Activated naive CD8-positive, alpha-beta T cell (primary cell): Measurements from ENCODE around the gene TP73.
A peak's percentile ranks its signal among the peaks of the same experiment; 100 is the strongest.
"Not testable (repeated sequence)": the region's sequence is repeated elsewhere in the genome, so short reads cannot be mapped to it uniquely, and the experiment has no call there.

Experiments
- H3K27ac Mint-ChIP-seq: one replicate; pipeline ENCODE4 v1.8.0; 2021; ENCODE audit warnings: mixed read lengths
- H3K27me3 Mint-ChIP-seq: one replicate; pipeline ENCODE4 v1.8.0; 2021; ENCODE audit warnings: mixed read lengths
- H3K36me3 Mint-ChIP-seq: one replicate; pipeline ENCODE4 v1.8.0; 2021; ENCODE audit warnings: mixed read lengths
- H3K4me1 Mint-ChIP-seq: one replicate; pipeline ENCODE4 v1.8.0; 2021; ENCODE audit warnings: low read depth, mixed read lengths
- H3K4me3 Mint-ChIP-seq: one replicate; pipeline ENCODE4 v1.8.0; 2021; ENCODE audit warnings: mild to moderate bottlenecking, mixed read lengths
- H3K9me3 Mint-ChIP-seq: one replicate; pipeline ENCODE4 v1.8.0; 2021; ENCODE audit warnings: low read depth, mixed read lengths

TP73 gene

DNA sequence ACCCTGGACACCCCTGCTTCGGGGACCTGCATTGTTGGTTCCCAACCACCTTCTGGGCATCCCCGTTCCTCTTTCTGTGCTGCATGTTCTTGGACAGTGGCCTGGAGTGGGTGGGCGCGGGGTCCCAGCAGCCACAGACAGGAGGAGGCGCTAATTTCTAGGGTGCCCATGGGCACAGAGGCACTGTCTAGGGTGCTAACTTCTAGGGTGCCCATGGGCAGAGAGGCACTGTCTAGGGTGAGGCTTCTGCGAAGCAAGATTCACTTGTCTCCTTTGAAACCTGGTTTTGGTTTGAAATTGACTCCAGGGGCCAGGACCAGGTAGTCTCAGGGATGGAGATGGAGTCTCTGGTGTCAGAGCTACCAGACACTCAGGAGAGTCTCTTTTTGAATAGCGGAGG is 40.2 kb upstream of the TP73 start:
- peak overlapping the region; percentile 69 for H3K4me3 Mint-ChIP-seq
- no peak overlapping the region for H3K27ac Mint-ChIP-seq
- H3K27me3 Mint-ChIP-seq = peaks cover 5% of the 10 kb centered on the region
- H3K9me3 Mint-ChIP-seq = no peaks in the 10 kb centered on the region
- no peaks in the 10 kb centered on the region for H3K36me3 Mint-ChIP-seq
- peaks cover 4% of the 10 kb centered on the region for H3K4me1 Mint-ChIP-seq

DNA sequence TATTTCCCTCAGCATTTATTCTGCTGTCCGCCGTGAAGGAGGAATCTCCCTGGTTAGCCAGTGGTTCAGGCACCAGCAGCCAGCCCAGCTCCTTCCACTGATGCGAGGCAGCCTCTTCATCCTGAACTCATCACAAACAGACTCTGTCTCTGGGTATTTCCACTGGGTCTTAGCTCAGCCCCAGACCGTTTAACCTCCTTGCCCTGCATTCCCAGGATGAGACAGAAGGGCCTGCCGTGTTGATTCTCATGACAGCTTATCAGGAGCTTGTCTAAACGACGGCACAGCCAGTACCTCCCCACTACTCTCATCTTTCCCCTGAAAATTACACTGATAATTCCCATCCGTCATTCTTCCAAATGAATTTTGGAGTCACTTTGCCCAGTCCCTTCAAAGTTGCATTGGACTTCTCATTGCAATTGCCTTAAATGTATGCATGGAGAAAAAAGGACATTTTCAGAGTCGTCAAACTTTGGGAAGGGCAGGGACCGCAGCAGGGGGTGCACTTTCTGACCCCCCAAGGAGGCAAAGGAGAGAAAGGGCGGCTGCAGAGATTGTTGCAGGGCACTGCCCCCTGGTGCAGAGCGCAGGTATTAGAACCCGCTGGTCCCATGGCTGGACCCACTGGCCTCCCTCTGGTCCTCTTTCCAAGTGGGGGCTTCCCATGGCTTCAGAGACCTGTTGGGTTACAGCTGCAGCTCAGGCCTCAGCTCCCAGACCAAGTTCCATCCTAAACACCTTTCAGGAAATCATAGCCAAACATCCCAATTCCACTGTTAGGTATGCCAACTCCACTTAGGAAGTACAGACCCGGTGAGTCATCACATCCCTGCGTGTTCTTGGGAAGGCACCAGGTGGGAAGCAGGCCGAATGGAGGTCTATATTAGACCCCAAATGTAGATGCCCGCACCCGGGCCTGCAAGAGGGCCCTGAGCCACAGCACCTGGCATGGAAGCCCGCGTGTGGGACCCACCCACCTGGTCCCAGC is 37.3 kb upstream of the TP73 start:
- no peaks in the 10 kb centered on the region for H3K9me3 Mint-ChIP-seq
- H3K4me3 Mint-ChIP-seq = no peak overlapping the region
- peaks cover 2% of the 10 kb centered on the region for H3K27me3 Mint-ChIP-seq
- H3K27ac Mint-ChIP-seq = no peak overlapping the region
- H3K36me3 Mint-ChIP-seq = no peaks in the 10 kb centered on the region
- H3K4me1 Mint-ChIP-seq = peaks cover 14% of the 10 kb centered on the region

DNA sequence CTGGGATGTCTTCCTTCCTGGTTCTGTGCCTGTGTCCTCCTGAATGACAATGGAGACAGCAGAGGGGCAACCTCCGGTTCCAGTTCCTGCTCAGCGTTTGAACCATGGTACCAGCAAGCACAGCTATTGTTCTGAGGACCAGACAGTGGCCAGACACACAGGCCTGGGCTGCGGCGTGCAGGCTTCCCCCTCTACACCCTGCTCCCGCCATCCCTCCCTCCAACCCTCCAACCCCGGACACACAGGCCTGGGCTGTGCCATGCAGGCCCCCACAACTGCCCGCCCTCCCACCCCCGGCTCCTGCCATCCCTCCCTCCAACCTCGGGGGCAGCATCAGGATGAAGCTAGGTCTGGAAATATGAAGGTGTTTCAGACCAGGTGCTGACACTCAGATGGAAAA is 35.5 kb upstream of the TP73 start:
- Mint-ChIP-seq H3K36me3 (no peaks in the 10 kb centered on the region), H3K9me3 (no peaks in the 10 kb centered on the region), H3K27ac (no peak overlapping the region), H3K4me3 (no peak overlapping the region), H3K27me3 (no peaks in the 10 kb centered on the region), H3K4me1 (peaks cover 18% of the 10 kb centered on the region)

DNA sequence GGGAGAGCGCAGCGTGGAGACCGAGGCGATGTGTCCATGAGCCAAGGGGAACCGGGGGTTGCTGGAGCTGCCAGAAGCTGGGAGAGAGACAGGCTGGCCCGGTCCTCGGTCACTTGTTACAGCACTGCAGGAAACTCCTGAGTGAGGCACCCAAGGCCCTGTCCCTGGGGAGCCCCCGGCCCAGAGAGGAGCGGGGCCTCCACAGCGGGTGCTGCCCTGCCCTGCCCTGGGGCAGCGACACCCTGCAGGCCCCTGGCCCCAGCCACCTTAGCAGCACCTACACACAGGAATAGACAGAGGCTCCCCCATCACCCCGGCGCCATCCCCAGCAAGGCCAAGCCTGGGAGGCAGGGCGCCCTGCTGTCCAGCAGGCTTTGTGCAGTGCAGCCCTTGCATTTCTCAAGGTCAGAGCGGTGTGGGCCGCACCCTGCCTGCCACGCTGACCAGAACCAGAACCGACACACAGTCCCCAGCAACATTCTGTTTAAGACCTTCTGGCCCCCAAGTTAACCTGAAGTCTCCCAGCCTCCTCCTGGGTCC is 34.4 kb upstream of the TP73 start:
- H3K4me3 Mint-ChIP-seq = no peak overlapping the region
- H3K27ac Mint-ChIP-seq = no peak overlapping the region
- H3K9me3 Mint-ChIP-seq = no peaks in the 10 kb centered on the region
- no peaks in the 10 kb centered on the region for H3K36me3 Mint-ChIP-seq
- no peaks in the 10 kb centered on the region for H3K27me3 Mint-ChIP-seq
- peaks cover 25% of the 10 kb centered on the region for H3K4me1 Mint-ChIP-seq

DNA sequence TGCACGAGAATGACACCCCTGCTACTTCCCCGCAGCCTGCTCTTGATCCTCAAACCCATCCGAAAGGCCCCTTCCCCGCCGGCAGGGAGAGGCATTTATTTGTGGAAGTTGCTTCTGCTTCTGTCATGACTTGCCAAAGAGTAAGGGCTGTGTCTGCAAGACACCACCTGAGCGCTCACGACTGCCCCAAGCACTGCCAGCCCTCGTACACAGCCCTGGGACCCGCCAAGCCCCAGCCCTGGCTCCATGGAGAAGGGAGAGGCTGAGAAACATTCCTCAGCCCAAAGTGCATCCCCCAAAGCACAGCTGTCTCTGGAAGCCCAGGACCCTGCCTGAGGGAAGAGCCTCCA is 33.8 kb upstream of the TP73 start:
- Mint-ChIP-seq H3K36me3 (no peaks in the 10 kb centered on the region), H3K27ac (no peak overlapping the region), H3K4me1 (peaks cover 31% of the 10 kb centered on the region), H3K9me3 (no peaks in the 10 kb centered on the region), H3K27me3 (no peaks in the 10 kb centered on the region), H3K4me3 (no peak overlapping the region)

DNA sequence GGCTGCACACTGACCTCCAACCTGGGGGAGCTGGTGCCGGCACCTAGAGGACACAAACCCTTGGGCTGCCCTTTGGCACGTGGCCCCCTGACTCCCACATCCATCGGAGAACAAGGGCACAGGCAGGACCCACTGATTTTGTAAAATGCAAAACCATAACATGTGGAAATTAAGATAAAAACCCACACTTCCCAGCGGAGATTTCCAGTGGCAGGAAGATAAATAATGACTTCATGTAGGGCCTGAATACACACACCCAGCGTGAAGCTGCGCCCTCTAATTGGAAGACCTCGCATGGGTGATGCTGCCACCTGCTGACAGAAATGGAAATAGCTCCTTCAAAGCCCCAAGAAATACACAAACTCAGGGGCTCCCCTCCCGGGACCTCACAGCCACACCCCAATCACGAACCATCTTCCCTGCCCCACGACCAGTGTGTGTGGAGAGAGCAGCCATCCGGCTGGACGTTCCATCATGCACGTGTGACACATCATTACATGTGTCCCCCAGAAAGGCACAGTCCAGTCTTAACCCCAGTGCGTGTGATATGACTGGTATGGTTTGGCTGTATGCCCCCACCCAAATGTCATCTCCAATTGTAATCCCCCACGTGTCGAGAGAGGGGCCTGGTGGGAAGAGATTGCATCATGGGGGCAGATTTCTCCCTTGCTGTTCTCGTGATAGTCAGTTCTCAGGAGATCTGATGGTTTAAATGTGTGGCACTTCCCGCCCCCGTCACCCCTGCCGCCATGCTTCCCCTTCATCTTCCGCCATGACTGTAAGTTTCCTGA is 33.2 kb upstream of the TP73 start:
- peak overlapping the region; percentile 54 for H3K27ac Mint-ChIP-seq
- no peaks in the 10 kb centered on the region for H3K9me3 Mint-ChIP-seq
- no peaks in the 10 kb centered on the region for H3K36me3 Mint-ChIP-seq
- peaks cover 37% of the 10 kb centered on the region for H3K4me1 Mint-ChIP-seq
- no peak overlapping the region for H3K4me3 Mint-ChIP-seq
- no peaks in the 10 kb centered on the region for H3K27me3 Mint-ChIP-seq

DNA sequence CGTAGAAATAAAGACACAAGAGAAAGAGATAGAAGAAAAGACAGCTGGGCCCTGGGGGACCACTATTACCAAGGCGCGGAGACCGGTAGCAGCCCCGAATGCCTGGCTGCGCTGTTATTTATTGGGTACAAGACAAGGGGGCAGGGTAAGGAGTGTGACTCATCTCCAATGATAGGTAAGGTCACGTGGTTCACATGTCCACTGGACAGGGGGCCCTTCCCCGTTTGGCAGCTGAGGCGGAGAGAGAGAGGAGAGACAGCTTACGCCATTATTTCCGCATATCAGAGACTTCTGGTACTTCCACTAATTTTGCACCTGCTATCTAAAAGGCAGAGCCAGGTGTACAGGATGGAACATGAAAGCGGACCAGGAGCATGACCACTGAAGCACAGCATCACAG is 31.6 kb upstream of the TP73 start:
- Mint-ChIP-seq H3K27me3 (no peaks in the 10 kb centered on the region), H3K36me3 (no peaks in the 10 kb centered on the region), H3K4me3 (no peak overlapping the region), H3K9me3 (no peaks in the 10 kb centered on the region), H3K27ac (no peak overlapping the region), H3K4me1 (peaks cover 43% of the 10 kb centered on the region)

DNA sequence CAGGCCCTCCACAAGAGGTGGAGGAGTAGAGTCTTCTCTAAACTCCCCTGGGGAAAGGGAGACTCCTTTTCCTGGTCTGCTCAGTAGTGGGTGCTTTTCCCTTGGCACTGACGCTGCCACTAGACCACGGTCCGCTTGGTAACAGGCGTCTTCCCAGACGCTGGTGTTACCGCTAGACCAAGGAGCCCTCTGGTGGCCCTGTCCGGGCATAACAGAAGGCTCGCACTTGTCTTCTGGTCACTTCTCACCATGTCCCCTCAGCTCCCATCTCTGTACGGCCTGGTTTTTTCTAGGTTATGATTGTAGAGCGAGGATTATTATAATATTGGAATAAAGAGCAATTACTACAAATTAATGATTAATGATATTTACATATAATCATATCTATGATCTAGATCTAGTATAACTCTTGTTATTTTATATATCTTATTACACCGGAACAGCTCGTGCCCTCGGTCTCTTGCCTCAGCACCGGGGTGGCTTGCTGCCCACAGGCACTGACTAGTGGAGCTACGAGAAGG is 31.1 kb upstream of the TP73 start:
- H3K36me3 Mint-ChIP-seq, H3K27me3 Mint-ChIP-seq, H3K27ac Mint-ChIP-seq, H3K9me3 Mint-ChIP-seq, H3K4me3 Mint-ChIP-seq: not testable (repeated sequence)
- peaks cover 48% of the 10 kb centered on the region for H3K4me1 Mint-ChIP-seq

DNA sequence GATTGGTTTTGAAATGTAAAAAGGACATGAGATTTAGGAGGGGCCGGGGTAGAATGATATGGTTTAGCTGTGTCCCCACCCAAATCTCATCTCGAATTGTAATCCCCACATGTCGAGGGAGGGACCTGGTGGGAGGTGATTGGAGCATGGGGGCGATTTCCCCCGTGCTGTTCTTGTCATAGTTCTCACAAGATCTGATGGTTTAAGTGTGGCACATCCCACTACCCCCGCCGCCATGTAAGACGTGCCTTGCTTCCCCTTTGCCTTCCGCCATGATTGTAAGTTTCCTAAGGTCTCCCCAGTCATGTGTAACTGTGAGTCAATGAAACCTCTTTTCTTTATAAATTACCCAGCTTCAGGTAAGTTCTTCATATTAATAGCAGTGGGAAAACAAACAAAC is 30.2 kb upstream of the TP73 start:
- not testable (repeated sequence) for H3K27me3 Mint-ChIP-seq
- Mint-ChIP-seq H3K4me1 (peaks cover 49% of the 10 kb centered on the region), H3K4me3 (peak overlapping the region; percentile 64)

DNA sequence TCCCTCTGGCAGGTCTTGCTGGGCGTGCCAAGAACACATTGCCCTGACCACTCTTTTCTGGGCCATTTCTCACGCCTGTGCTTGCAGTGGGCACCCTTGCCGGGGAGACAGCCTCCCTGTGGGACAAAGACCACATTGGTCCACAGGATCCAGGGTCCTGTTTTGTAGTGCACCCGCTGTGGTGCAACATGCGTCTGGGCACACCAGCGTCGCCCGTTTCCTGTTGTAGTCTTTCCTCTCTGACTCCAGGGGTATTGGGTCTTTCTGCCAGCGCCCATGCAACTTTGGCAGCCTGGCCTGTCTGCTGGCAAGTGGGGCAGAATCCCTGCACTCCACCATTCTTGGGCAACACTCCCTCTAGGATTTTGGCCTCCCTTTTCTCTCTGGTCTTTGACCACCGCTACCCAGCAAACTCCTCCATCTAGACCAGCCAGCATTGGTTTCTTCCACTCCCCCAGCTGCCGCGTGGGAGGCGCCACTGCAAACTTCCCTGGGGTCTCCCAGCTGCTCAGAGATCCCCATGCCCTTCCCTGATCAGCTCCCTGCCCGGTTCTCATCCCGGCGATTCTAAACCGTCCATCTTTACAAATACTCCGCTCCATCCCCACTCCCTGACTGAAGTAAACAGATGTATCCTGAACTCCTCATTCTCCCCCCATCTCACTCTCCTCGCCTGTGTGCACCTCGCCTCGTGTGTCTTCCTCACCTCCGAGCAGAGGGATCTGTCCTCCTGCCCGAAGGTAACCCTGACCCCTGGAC is 28.7 kb upstream of the TP73 start:
- Mint-ChIP-seq H3K27ac (peak overlapping the region; percentile 16), H3K9me3 (no peaks in the 10 kb centered on the region), H3K4me3 (peak overlapping the region; percentile 93), H3K36me3 (no peaks in the 10 kb centered on the region), H3K4me1 (peaks cover 49% of the 10 kb centered on the region), H3K27me3 (no peaks in the 10 kb centered on the region)

More for the DNA sequence above, 30.2 kb upstream of the TP73 start:
- not testable (repeated sequence) for H3K27ac Mint-ChIP-seq, H3K36me3 Mint-ChIP-seq, H3K9me3 Mint-ChIP-seq

DNA sequence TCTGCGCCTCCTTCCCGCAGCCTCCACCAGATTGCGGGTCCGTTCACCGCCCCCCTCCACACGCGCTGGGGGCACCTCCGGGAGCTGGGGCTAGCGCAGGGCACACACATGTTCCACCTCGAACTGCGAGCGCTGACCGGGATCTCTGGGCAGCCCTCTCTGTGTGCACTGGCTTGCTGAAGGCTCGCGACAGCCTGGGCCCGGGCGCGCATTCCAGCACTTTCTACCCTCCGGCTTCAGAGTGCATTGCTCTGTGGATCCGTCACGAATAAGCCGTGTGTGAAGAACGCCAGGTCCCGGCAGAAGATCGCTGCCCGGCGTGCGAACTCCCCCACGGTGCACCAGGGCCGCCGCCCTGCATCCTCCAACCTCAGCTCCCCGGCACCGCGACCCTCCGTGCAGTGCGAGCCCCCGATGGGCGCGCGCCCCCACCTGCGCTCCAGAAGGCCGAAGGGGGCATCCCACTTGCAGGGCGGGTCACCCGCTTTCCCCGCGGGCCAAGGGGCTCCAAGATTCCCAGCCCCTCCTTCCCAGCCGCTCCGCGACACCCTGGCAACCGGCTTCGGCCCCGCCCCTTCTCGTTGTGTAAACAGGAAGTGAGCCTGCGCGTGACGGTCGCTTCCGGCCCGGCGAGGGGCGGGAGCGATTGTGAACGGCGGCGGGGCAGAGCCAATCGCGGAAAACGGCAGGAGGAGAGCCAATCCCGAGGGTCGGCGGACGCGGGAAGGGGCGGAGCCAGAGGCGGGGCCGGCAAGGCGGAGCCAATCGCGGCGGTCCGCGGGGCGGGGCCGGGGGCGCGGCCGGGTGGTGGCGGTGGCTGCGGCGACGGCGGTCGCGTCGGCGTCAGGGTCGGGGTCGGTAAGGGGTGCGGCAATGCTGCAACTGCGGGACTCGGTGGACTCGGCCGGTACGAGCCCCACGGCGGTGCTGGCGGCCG is 27.8 kb upstream of the TP73 start, which contains the start of gene TPRG1L:
TSS of gene TPRG1L (plus strand) at position 816 of the 937 bp plus-strand sequence. CDS start at position 874, 58 bp downstream.
- Mint-ChIP-seq H3K9me3 (no peaks in the 10 kb centered on the region), H3K27me3 (no peaks in the 10 kb centered on the region), H3K4me1 (peaks cover 41% of the 10 kb centered on the region), H3K4me3 (peak within 1 kb of the TSS; percentile 93), H3K27ac (peak within 1 kb of the TSS; percentile 75), H3K36me3 (no peaks in the 10 kb centered on the region)

DNA sequence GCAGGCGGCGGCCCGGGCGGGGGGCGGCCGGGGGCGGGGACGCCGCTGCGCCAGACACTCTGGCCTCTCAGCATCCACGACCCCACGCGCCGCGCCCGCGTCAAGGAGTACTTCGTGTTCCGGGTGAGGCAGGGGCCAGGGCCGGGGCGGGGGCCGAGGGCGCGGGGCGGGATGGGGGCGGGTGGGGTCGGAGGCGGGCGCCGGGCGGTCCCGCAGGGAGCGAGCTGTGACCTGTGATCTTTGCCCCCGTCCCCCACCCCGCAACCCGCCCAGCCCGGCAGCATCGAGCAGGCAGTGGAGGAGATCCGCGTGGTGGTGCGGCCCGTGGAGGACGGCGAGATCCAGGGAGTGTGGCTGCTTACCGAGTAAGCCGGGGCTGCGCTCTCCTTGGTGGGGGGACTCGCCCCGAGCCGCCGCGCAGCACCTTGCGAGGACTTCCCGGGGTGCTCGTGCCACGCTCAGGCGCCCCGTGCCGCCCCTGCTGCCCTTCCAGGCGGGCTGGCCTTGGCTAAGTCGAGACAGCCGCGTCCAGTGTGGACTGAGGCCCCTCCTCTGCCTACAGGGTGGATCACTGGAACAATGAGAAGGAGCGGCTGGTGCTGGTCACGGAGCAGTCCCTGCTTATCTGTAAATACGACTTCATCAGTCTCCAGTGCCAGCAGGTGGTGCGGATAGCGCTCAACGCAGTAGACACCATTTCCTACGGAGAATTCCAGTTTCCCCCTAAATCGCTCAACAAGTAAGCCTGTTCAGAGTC is 27.0 kb upstream of the TP73 start:
- Mint-ChIP-seq H3K27ac (peak overlapping the region; percentile 34), H3K4me3 (peak overlapping the region; percentile 93), H3K36me3 (no peaks in the 10 kb centered on the region), H3K9me3 (no peaks in the 10 kb centered on the region), H3K27me3 (no peaks in the 10 kb centered on the region), H3K4me1 (peaks cover 39% of the 10 kb centered on the region)

DNA sequence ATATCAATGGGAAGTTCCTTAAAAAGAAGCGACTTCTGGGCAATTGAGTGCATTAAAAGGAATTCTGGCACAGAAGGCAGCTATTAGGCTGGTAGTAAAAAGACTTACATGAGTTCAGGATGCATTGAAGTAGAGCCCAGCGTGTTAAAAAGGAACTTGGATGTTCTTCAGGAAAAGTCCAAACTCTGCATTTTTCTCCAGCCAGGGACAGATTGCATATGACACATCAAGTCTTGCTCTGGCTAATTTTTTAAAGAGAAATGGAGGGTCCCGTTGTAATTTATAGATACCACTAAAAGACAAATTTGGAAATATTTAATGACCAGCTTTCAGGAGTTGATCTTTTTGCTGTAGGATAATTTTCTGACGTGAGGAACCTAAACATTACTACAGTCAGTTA is 26.3 kb upstream of the TP73 start:
- Mint-ChIP-seq H3K36me3 (no peaks in the 10 kb centered on the region), H3K27ac (peak overlapping the region; percentile 34), H3K4me1 (peaks cover 35% of the 10 kb centered on the region), H3K9me3 (no peaks in the 10 kb centered on the region), H3K27me3 (no peaks in the 10 kb centered on the region), H3K4me3 (peak overlapping the region; percentile 80)
